ENCODE data around the gene ZNF566. TPM values are rescaled to one million over a fixed set of nuclear protein-coding genes. Genes with fewer than 3 reads are reported as not detected.

The ZNF566 gene
- 3.9 and 7.5 TPM in 2 replicates for total RNA-seq

DNA sequence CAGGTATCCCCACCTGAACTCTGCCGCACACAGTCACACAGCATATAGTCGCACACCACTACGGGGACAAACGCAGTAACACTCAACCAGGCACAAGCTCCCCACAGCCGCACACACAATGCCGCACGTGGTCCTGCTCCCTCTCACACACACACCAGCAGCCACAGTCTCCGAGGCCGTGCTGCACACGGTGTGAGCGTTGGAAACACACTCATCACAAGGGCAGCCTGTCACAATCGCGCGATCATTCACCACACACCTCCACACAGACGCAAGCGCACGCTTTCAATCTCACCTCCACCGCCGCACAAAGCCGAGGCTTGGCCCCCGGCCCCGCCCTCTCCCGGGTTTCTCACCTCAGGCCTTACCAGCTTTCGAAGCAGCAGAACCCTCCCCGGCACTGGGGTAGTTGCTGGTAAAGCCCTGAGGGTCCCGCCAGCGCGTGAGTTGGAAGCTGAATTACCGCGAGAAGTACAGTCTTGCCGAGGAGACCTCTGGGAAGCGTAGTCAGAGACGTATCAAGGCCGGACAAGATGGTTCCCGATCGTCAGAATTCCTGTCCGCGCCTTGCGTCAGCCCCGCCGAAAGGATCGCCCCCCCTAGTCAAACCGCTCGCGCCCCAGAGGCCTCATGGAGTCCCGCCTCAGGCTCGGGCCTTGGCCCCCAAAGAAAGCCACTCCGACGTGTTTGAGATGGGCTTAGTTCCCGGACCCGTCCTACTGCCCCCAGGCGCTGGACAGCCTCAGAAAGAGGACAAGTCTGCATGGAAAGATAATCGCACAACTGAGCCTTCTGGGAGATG, at the start of gene ZNF566:
Gene ZNF566, minus strand, starts transcription at position 444 of the 802 bp plus-strand sequence. CDS start 13,004 bp downstream, outside the sequence.

DNA sequence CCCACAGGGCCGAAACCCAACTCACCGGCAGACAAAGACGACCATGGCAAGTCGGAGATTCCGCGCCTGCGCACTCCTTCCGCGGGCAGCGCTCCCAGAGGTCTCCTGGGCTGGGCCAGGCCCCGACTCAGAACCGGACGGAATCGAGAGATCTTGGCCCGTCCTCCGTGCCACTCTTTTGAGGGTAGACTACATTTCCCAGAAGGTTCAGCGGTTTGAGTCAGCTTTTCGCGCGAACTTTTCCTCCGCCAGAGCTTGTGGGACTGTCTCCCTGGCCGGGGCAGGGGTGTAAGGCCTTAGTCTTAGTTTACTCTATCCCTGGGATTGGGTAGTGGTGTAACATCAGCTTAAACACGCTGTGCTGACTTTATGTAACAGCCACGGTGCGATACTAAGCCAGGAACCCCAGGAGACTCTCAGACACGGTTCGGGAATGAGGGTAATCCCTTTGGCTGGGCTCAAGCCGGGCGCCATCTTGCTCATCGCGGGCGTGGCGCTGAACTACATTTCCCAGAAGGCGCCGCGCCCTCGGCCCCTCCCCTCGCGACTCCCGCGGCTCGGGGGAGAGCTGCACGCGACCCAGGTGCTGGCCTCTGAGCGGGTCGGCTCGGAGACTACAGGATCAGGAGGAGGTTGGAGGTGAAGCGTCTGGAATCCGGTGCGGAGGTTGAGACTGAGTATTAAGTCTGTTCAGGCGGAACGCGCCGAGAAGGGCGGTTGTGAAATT, 39.0 kb upstream of the ZNF566 start, which contains the start of gene ZNF260:
Gene ZNF260, minus strand, starts transcription at position 78 of the 727 bp plus-strand sequence. CDS start 13,033 bp downstream, outside the sequence.

GRCh38 chr19:36418287-36419001, 70.9 kb downstream of the ZNF566 start, which contains the start of gene ZFP82:
TSS of gene ZFP82 (minus strand) at chr19:36418644. CDS start at chr19:36409789, 8,855 bp downstream.

Other genes with a start within 250 kb of the ZNF566 start
- gene ZFP14, start 110.4 kb downstream of the ZNF566 start, total RNA-seq, result 0.33 and 1.9 TPM in 2 replicates
- gene ZFP82, start 70.9 kb downstream of the ZNF566 start, total RNA-seq, result 2.8 and 2.9 TPM in 2 replicates
- gene ZNF260, start 38.7 kb upstream of the ZNF566 start, total RNA-seq, result 5.9 and 7.0 TPM in 2 replicates
- 3.3 and 6.3 TPM in 2 replicates for gene ZNF529, start 83.7 kb upstream of the ZNF566 start, total RNA-seq
- gene ZNF382, start 115.8 kb upstream of the ZNF566 start, total RNA-seq, result 1.8 and 12.5 TPM in 2 replicates
- gene ZNF461, start 177.3 kb upstream of the ZNF566 start, total RNA-seq, result 2.1 and 3.9 TPM in 2 replicates
- 2.3 and 2.9 TPM in 2 replicates for gene ZNF567, start 198.1 kb upstream of the ZNF566 start, total RNA-seq